HT1080 (cell line): ENCODE measurements around the gene ZC3H4. TPM values are rescaled to one million over a fixed set of nuclear protein-coding genes. Genes with fewer than 3 reads are reported as not detected.
A peak's percentile ranks its signal among the peaks of the same experiment; 100 is the strongest.
"Not testable (repeated sequence)": the region's sequence is repeated elsewhere in the genome, so short reads cannot be mapped to it uniquely, and the experiment has no call there.

Source experiments
- DNase-seq: peaks from one replicate; pipeline ENCODE4 v3.0.0-alpha.2; 2015; ENCODE audit warnings: low read depth
- total RNA-seq: library from RNA; depleted of rRNA; stranded (reverse); fragments of >200 nt; shearing (Covaris generic); gene quantifications from 2 replicates; pipeline ENCODE4 v1.2.3, GENCODE V29; 2014

Gene ZC3H4
- total RNA-seq, 1 experiment from 2014 or later = 17.6 TPM

GRCh38 chr19:47084879-47085439 lies 28.6 kb downstream of the ZC3H4 start:
- no peak for DNase-seq

- no peak for DNase-seq
Observed at GRCh38 chr19:47082493-47082892, 31.1 kb downstream of the ZC3H4 start.

GRCh38 chr19:47081095-47081494 lies 32.5 kb downstream of the ZC3H4 start:
- DNase-seq = no peak

GRCh38 chr19:47078351-47078750 lies 35.2 kb downstream of the ZC3H4 start:
- not testable (repeated sequence) for DNase-seq

GRCh38 chr19:47075941-47076340 lies 37.6 kb downstream of the ZC3H4 start:
- no peak for DNase-seq

GRCh38 chr19:47075179-47075810 lies 38.3 kb downstream of the ZC3H4 start:
- no peak for DNase-seq

GRCh38 chr19:47074621-47075020 lies 39.0 kb downstream of the ZC3H4 start:
- no peak for DNase-seq

- DNase-seq = no peak
Observed at GRCh38 chr19:47073574-47073973, 40.0 kb downstream of the ZC3H4 start.

- DNase-seq = no peak
Observed at GRCh38 chr19:47072323-47072722, 41.3 kb downstream of the ZC3H4 start.

- no peak for DNase-seq
Observed at GRCh38 chr19:47071731-47072130, 41.8 kb downstream of the ZC3H4 start.

- DNase-seq = no peak
Observed at GRCh38 chr19:47070756-47071155, 42.8 kb downstream of the ZC3H4 start.

GRCh38 chr19:47069795-47070194 lies 43.8 kb downstream of the ZC3H4 start:
- DNase-seq = no peak

- no peak for DNase-seq
Observed at GRCh38 chr19:47068876-47069406, 44.6 kb downstream of the ZC3H4 start.

- DNase-seq = no peak
Observed at GRCh38 chr19:47068246-47068645, 45.3 kb downstream of the ZC3H4 start.

- no peak for DNase-seq
Observed at GRCh38 chr19:47067215-47067847, 46.2 kb downstream of the ZC3H4 start.

GRCh38 chr19:47066376-47067214 lies 47.0 kb downstream of the ZC3H4 start:
- DNase-seq = no peak

GRCh38 chr19:47065242-47065641 lies 48.3 kb downstream of the ZC3H4 start:
- no peak for DNase-seq

- no peak for DNase-seq
Observed at GRCh38 chr19:47063874-47064273, 49.7 kb downstream of the ZC3H4 start.

GRCh38 chr19:47058621-47059022 lies 55.0 kb downstream of the ZC3H4 start:
- DNase-seq = no peak

- peak; percentile 61 for DNase-seq
Observed at GRCh38 chr19:47057328-47057727, 56.2 kb downstream of the ZC3H4 start.

- no peak for DNase-seq
Observed at GRCh38 chr19:47056411-47056810, 57.2 kb downstream of the ZC3H4 start.

GRCh38 chr19:47050562-47050961 lies 63.0 kb downstream of the ZC3H4 start:
- DNase-seq = not testable (repeated sequence)
